PFSK-1 (cell line): ENCODE results near the gene DTX3L.

Source experiments
- FOXP2 ChIP-seq: optimal IDR thresholded peaks from 2 replicates; pipeline ENCODE3; 2011; ENCODE audit warnings: borderline replicate concordance, control low read depth, inconsistent platforms; ENCODE audit not compliant: insufficient read depth; ENCODE audit errors: extremely low read length, extremely low read depth
- POLR2AphosphoS5 ChIP-seq: IDR thresholded peaks from 2 replicates; pipeline ENCODE4 v1.6.1; 2012; ENCODE audit warnings: low read depth, mild to moderate bottlenecking, control low read depth, low read length, moderate library complexity
- REST ChIP-seq, 2 experiments: IDR thresholded peaks; 2 replicates each; pipeline versions ENCODE4 v1.6.1 to v1.8.0; 2011 to 2012; ENCODE audit warnings: low read depth in 2 of 2, low read length in 2 of 2, control low read depth in 1 of 2, inconsistent platforms in 1 of 2, mild to moderate bottlenecking in 1 of 2, moderate library complexity in 1 of 2; ENCODE audit not compliant: insufficient read depth in 1 of 2
- SIN3A ChIP-seq: IDR thresholded peaks from 2 replicates; pipeline ENCODE4 v1.6.1; 2012; ENCODE audit warnings: mild to moderate bottlenecking, low read length, moderate library complexity, borderline replicate concordance; ENCODE audit not compliant: insufficient read depth
- TAF1 ChIP-seq: IDR thresholded peaks from 2 replicates; pipeline ENCODE4 v1.6.1; 2012; ENCODE audit warnings: low read length, control low read depth, borderline replicate concordance; ENCODE audit not compliant: insufficient read depth

DTX3L gene

GRCh38 chr3:122618614-122619013, 54.5 kb downstream of the DTX3L start:
- TF ChIP-seq FOXP2: no peak
- no peak for TF ChIP-seq REST (IDR thresholded peaks at IDR 0.05; ENCODE audit: insufficient read depth in 1 of 2, low read depth in 2 of 2, low read length in 2 of 2)
- no peak for TF ChIP-seq TAF1
- no peak for TF ChIP-seq SIN3A
- TF ChIP-seq POLR2AphosphoS5: no peak

GRCh38 chr3:122619040-122619439, 54.9 kb downstream of the DTX3L start:
- TF ChIP-seq TAF1: no peak
- no peak for TF ChIP-seq REST (IDR thresholded peaks at IDR 0.05; ENCODE audit: insufficient read depth in 1 of 2, low read depth in 2 of 2, low read length in 2 of 2)
- TF ChIP-seq FOXP2: no peak
- TF ChIP-seq POLR2AphosphoS5: no peak
- TF ChIP-seq SIN3A: no peak

- TF ChIP-seq REST (IDR thresholded peaks at IDR 0.05; ENCODE audit: insufficient read depth in 1 of 2, low read depth in 2 of 2, low read length in 2 of 2) (no peak), TAF1 (no peak), POLR2AphosphoS5 (no peak), FOXP2 (no peak), SIN3A (no peak)
Measured at GRCh38 chr3:122620399-122620798, 56.3 kb downstream of the DTX3L start.

- TF ChIP-seq REST (IDR thresholded peaks at IDR 0.05; ENCODE audit: insufficient read depth in 1 of 2, low read depth in 2 of 2, low read length in 2 of 2): no peak
- TF ChIP-seq SIN3A: no peak
- TF ChIP-seq TAF1: no peak
- no peak for TF ChIP-seq FOXP2
- TF ChIP-seq POLR2AphosphoS5: no peak
Measured at GRCh38 chr3:122621112-122621511, 57.0 kb downstream of the DTX3L start.

- no peak for TF ChIP-seq POLR2AphosphoS5
Measured at GRCh38 chr3:122623031-122623829, 59.1 kb downstream of the DTX3L start.
